IMR-90 (cell line): Measurements from ENCODE around the gene USP43. TPM values are rescaled to one million over a fixed set of nuclear protein-coding genes. Genes with fewer than 3 reads are reported as not detected.

Experiments used
- ATAC-seq: fragments of 200-7000 bp; cut with Tn5 transposase; 2 replicates; pipeline ENCODE4 v1.9.1; 2020; ENCODE audit warnings: low read depth, mild to moderate bottlenecking, moderate library complexity
- BruUV-seq: library from RNA; stranded (reverse); fragments of 400-500 nt; replicated peaks from 2 replicates; lab custom pipeline; 2021; lab: Mats Ljungman, UMichigan
- CTCF ChIA-PET: fragments of 300-600 bp; formaldehyde crosslinking; extraction: SDS; loops from one replicate; lab custom pipeline; 2021; ENCODE audit warnings: antibody characterized with exemption; lab: Yijun Ruan, JAX
- POLR2A ChIA-PET: fragments of 300-600 bp; sonication (Branson Sonifier 250); formaldehyde crosslinking; loops from one replicate; lab custom pipeline; 2022; ENCODE audit warnings: antibody characterized with exemption; ENCODE audit not compliant: unreplicated experiment; lab: Charles Lee
- DNase-seq: peaks from one replicate; pipeline ENCODE4 v3.0.0; 2013
- H2AFZ ChIP-seq: replicated peaks from 2 replicates; pipeline ENCODE3; 2013; ENCODE audit warnings: low read length, mild to moderate bottlenecking; ENCODE audit not compliant: poor library complexity
- H2AK5ac ChIP-seq: 2 replicates; pipeline ENCODE4 v1.6.1; 2013; ENCODE audit warnings: low read depth, low read length, inconsistent platforms
- H2AK9ac ChIP-seq: replicated peaks from 2 replicates; pipeline ENCODE3; 2013; ENCODE audit warnings: mild to moderate bottlenecking, low read depth, low read length, moderate library complexity; ENCODE audit not compliant: poor library complexity
- H2BK120ac ChIP-seq: 2 replicates; pipeline ENCODE4 v1.6.1; 2013; ENCODE audit warnings: low read depth, low read length, inconsistent platforms
- H2BK15ac ChIP-seq: 3 replicates; pipeline ENCODE4 v1.6.1; 2013; ENCODE audit warnings: low read depth, low read length, inconsistent platforms
- H2BK20ac ChIP-seq: 2 replicates; pipeline ENCODE4 v1.6.1; 2013; ENCODE audit warnings: low read depth, mild to moderate bottlenecking, inconsistent platforms, low read length, moderate library complexity
- H2BK5ac ChIP-seq: 2 replicates; pipeline ENCODE4 v1.6.1; 2013; ENCODE audit warnings: mild to moderate bottlenecking, low read depth, low read length, inconsistent platforms; ENCODE audit not compliant: poor library complexity, severe bottlenecking
- H3K14ac ChIP-seq: replicated peaks from 2 replicates; pipeline ENCODE4 v1.6.1; 2013; ENCODE audit warnings: low read depth, low read length, inconsistent platforms
- H3K18ac ChIP-seq: 2 replicates; pipeline ENCODE4 v1.6.1; 2013; ENCODE audit warnings: low read depth, low read length, control low read depth
- H3K23ac ChIP-seq: 2 replicates; pipeline ENCODE4 v1.6.1; 2013; ENCODE audit warnings: low read depth, low read length, inconsistent platforms
- H3K27ac ChIP-seq: 2 replicates; pipeline ENCODE4 v1.5.1; 2013; ENCODE audit warnings: mild to moderate bottlenecking, control low read depth, low read length; ENCODE audit not compliant: insufficient read depth
- H3K27me3 ChIP-seq: 2 replicates; pipeline ENCODE4 v1.6.1; 2013; ENCODE audit warnings: low read length; ENCODE audit not compliant: control insufficient read depth, insufficient read depth
- H3K36me3 ChIP-seq: 2 replicates; pipeline ENCODE4 v1.6.1; 2013; ENCODE audit warnings: low read length, mixed read lengths; ENCODE audit not compliant: control insufficient read depth, insufficient read depth
- H3K4ac ChIP-seq: 2 replicates; pipeline ENCODE4 v1.6.1; 2013; ENCODE audit warnings: low read depth, low read length, inconsistent platforms
- H3K4me1 ChIP-seq: 2 replicates; pipeline ENCODE4 v1.6.1; 2013; ENCODE audit warnings: low read length, mixed read lengths; ENCODE audit not compliant: control insufficient read depth, insufficient read depth
- H3K4me2 ChIP-seq: 2 replicates; pipeline ENCODE4 v1.6.1; 2013; ENCODE audit warnings: low read depth, mild to moderate bottlenecking, control low read depth, low read length, moderate library complexity
- H3K4me3 ChIP-seq: 2 replicates; pipeline ENCODE4 v1.5.1; 2013; ENCODE audit warnings: low read depth, mild to moderate bottlenecking, control low read depth, low read length, moderate library complexity; ENCODE audit not compliant: insufficient read depth
- H3K56ac ChIP-seq: 2 replicates; pipeline ENCODE4 v1.6.1; 2013; ENCODE audit warnings: low read length, inconsistent platforms; ENCODE audit not compliant: insufficient read depth; ENCODE audit errors: extremely low read depth
- H3K79me1 ChIP-seq, 2 experiments: 2 replicates each; pipeline ENCODE4 v1.6.1; 2013; ENCODE audit warnings: low read length in 2 of 2, inconsistent platforms in 1 of 2, low read depth in 1 of 2
- H3K9ac ChIP-seq: 2 replicates; pipeline ENCODE4 v1.6.1; 2013; ENCODE audit warnings: low read depth, low read length, control low read depth
- H3K9me1 ChIP-seq: 2 replicates; pipeline ENCODE4 v1.6.1; 2013; ENCODE audit warnings: low read length, inconsistent platforms; ENCODE audit not compliant: insufficient read depth
- H3K9me3 ChIP-seq: 2 replicates; pipeline ENCODE4 v1.6.1; 2013; ENCODE audit warnings: low read length; ENCODE audit not compliant: control insufficient read depth, insufficient read depth
- H4K20me1 ChIP-seq: 2 replicates; pipeline ENCODE4 v1.6.1; 2013; ENCODE audit warnings: low read length, inconsistent platforms; ENCODE audit not compliant: insufficient read depth
- H4K5ac ChIP-seq: 2 replicates; pipeline ENCODE4 v1.6.1; 2013; ENCODE audit warnings: mild to moderate bottlenecking, low read depth, low read length, control low read depth
- H4K8ac ChIP-seq, 2 experiments: 2 replicates each; pipeline ENCODE4 v1.6.1; 2013; ENCODE audit warnings: low read depth in 2 of 2, low read length in 2 of 2, control low read depth in 1 of 2, inconsistent platforms in 1 of 2
- H4K91ac ChIP-seq: 2 replicates; pipeline ENCODE4 v1.6.1; 2013; ENCODE audit warnings: low read depth, low read length, inconsistent platforms; ENCODE audit not compliant: insufficient read depth
- CEBPB ChIP-seq: IDR thresholded peaks from 2 replicates; pipeline ENCODE4 v1.6.1; 2012; ENCODE audit warnings: low read depth, low read length, improper control_type of control experiment
- MAZ ChIP-seq: IDR thresholded peaks from 2 replicates; pipeline ENCODE4 v1.6.1; 2012; ENCODE audit warnings: low read depth, mild to moderate bottlenecking, low read length, improper control_type of control experiment, moderate library complexity, borderline replicate concordance
- MXI1 ChIP-seq: IDR thresholded peaks from 2 replicates; pipeline ENCODE4 v1.6.1; 2012; ENCODE audit warnings: low read depth, mild to moderate bottlenecking, low read length, moderate library complexity, borderline replicate concordance
- POLR2A ChIP-seq: IDR thresholded peaks from 2 replicates; pipeline ENCODE4 v1.6.1; 2012; ENCODE audit warnings: mild to moderate bottlenecking, low read depth, low read length
- RFX5 ChIP-seq: IDR thresholded peaks from 2 replicates; pipeline ENCODE4 v1.8.0; 2012; ENCODE audit warnings: low read depth, mild to moderate bottlenecking, low read length, moderate library complexity
- WGBS, 2 experiments: methylation state at CpG; one replicate each; pipeline versions ENCODE4 v1.1.5 to v1.1.7; 2013; ENCODE audit warnings: missing lambda C conversion rate in 2 of 2; ENCODE audit not compliant: insufficient read length in 1 of 2; ENCODE audit errors: extremely low coverage in 2 of 2; 5-methylcytosine and 5-hydroxymethylcytosine counted together
- dilution Hi-C: fragments of 300-500 bp; cut with HindIII; formaldehyde crosslinking; loops from one replicate; pipeline ENCODE4 v1.14.3; 2018; ENCODE audit warnings: low sequenced_read_pairs; ENCODE audit not compliant: unreplicated experiment
- in situ Hi-C: fragments of 300-500 bp; cut with MboI; formaldehyde crosslinking; loops from 3 replicates; pipeline ENCODE4 v1.14.3; 2019; ENCODE audit warnings: low sequenced_read_pairs, inconsistent platforms, mixed read lengths
- intact Hi-C: fragments of 100-400 bp; cut with micrococcal nuclease; formaldehyde crosslinking; loops from 2 replicates; pipeline ENCODE4 v1.10.0; 2022
- polyA plus RNA-seq, 3 experiments: library from polyadenylated mRNA; depleted of rRNA; stranded (reverse); fragments of >200 nt; gene quantifications; 2 replicates each; pipeline ENCODE4 v1.2.3, GENCODE V29; 2012; ENCODE audit warnings: low replicate concordance in 1 of 3
- total RNA-seq: library from RNA; depleted of rRNA; stranded (reverse); fragments of >200 nt; gene quantifications from 2 replicates; pipeline ENCODE4 v1.2.3, GENCODE V29; 2012
- TF ChIP-seq, protein P1 (sequence below): fragments of 150-350 bp; IDR thresholded peaks from 2 replicates; pipeline ENCODE4 v1.6.1; 2016; ENCODE audit warnings: low read depth, mild to moderate bottlenecking, low read length, moderate library complexity, borderline replicate concordance
- TF ChIP-seq, protein P2 (sequence below): conservative IDR thresholded peaks from 2 replicates; pipeline ENCODE4 v1.5.1; 2012; ENCODE audit warnings: mild to moderate bottlenecking, low read depth, low read length, improper control_type of control experiment

USP43 gene
- total and polyA plus RNA-seq, 2 of the 4 experiments (the other 2 are of a cell fraction), result not detected

DNA sequence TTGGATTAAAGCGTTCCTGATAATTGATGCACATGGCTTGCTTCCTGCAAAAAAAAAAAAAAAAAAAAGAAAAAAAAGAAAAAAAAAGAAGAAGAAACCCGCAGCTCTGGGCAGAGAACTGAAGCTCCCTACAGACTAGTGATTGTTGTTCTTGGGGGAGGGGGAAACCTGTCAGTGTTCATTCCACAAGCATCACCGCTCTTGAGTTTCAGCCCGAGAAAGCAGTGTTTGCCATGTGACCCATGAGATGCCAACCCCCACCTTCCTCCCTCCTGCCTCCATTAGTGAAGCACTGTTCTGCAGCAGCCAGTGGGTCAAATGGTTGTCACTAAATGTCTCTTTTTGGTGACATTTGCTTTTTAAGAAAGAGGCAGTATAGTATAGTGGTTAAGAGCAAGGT lies 1.7 kb downstream of the USP43 start:
- Histone ChIP-seq H2BK15ac (no peak overlapping the region), H2AK5ac (no peak overlapping the region), H3K23ac (no peak overlapping the region), H3K4me1 (no peaks in the 10 kb centered on the region), H3K27me3 (peaks cover 10% of the 10 kb centered on the region; the same call in 1 of the 2 replicates), H3K4me3 (no peak overlapping the region), H4K5ac (no peak overlapping the region), H2BK5ac (no peak overlapping the region), H3K56ac (no peak overlapping the region), H3K36me3 (no peaks in the 10 kb centered on the region), H3K4ac (no peak overlapping the region), H2AFZ (no peak overlapping the region), H3K14ac (no peak overlapping the region), H3K9me1 (no peaks in the 10 kb centered on the region), H3K4me2 (no peak overlapping the region), H3K79me1 (no peaks in the 10 kb centered on the region), H3K18ac (no peak overlapping the region), H4K91ac (no peak overlapping the region), H2AK9ac (no peak overlapping the region), H2BK20ac (no peak overlapping the region), H3K9me3 (no peaks in the 10 kb centered on the region), H3K27ac (no peak overlapping the region), H4K20me1 (no peaks in the 10 kb centered on the region), H2BK120ac (no peak overlapping the region), H3K9ac (no peak overlapping the region), H4K8ac (no peak overlapping the region)
- CTCF ChIA-PET, result interaction anchor here (0.6 kb wide), 1 partner anchor 1237 kb away, joined by 3 read pairs; no protein-coding TSS in a partner anchor
- WGBS, 2 experiments, result no CpG with 5 or more reads among the region's 4 CpGs
- dilution Hi-C loops, result no loop called here
- BruUV-seq, result no TSS peak
- ATAC-seq (no peak), DNase-seq (no peak)
- POLR2A ChIA-PET, result no interaction called here
- no peak for TF ChIP-seq POLR2A
- TF ChIP-seq, protein P1, sequence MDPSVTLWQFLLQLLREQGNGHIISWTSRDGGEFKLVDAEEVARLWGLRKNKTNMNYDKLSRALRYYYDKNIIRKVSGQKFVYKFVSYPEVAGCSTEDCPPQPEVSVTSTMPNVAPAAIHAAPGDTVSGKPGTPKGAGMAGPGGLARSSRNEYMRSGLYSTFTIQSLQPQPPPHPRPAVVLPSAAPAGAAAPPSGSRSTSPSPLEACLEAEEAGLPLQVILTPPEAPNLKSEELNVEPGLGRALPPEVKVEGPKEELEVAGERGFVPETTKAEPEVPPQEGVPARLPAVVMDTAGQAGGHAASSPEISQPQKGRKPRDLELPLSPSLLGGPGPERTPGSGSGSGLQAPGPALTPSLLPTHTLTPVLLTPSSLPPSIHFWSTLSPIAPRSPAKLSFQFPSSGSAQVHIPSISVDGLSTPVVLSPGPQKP, result no peak
- TF ChIP-seq MXI1, result no peak
- no peak for TF ChIP-seq MAZ
- TF ChIP-seq RFX5, result no peak
- TF ChIP-seq, protein P2, sequence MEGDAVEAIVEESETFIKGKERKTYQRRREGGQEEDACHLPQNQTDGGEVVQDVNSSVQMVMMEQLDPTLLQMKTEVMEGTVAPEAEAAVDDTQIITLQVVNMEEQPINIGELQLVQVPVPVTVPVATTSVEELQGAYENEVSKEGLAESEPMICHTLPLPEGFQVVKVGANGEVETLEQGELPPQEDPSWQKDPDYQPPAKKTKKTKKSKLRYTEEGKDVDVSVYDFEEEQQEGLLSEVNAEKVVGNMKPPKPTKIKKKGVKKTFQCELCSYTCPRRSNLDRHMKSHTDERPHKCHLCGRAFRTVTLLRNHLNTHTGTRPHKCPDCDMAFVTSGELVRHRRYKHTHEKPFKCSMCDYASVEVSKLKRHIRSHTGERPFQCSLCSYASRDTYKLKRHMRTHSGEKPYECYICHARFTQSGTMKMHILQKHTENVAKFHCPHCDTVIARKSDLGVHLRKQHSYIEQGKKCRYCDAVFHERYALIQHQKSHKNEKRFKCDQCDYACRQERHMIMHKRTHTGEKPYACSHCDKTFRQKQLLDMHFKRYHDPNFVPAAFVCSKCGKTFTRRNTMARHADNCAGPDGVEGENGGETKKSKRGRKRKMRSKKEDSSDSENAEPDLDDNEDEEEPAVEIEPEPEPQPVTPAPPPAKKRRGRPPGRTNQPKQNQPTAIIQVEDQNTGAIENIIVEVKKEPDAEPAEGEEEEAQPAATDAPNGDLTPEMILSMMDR, result no peak
- TF ChIP-seq CEBPB, result no peak
- in situ Hi-C loops, result no loop called here
- intact Hi-C loops, result no loop called here
